SK-N-SH treated with all-trans-retinoic acid at 6 μM for 48 hours (cell line): Measurements from ENCODE around the gene PKNOX2.

Experiments used
- ATAC-seq: fragments of 200-7000 bp; cut with Tn5 transposase; 3 replicates; pipeline ENCODE4 v1.9.1; 2020; ENCODE audit warnings: mild to moderate bottlenecking, moderate library complexity
- ARNTL ChIP-seq: fragments of 450-650 bp; formaldehyde crosslinking; IDR thresholded peaks from 2 replicates; pipeline ENCODE4 v1.5.0; 2020; ENCODE audit warnings: low read depth, mild to moderate bottlenecking, moderate library complexity, borderline replicate concordance
- BACH2 ChIP-seq: fragments of 250-450 bp; sonication (Bioruptor Pico); IDR thresholded peaks from 2 replicates; pipeline ENCODE4 v1.9.0; 2021; ENCODE audit warnings: mild to moderate bottlenecking, borderline replicate concordance
- CREB5 ChIP-seq: fragments of 250-450 bp; sonication (Bioruptor Pico); IDR thresholded peaks from 2 replicates; pipeline ENCODE4 v1.5.1; 2020; ENCODE audit warnings: low read depth, mild to moderate bottlenecking, moderate library complexity
- CSDC2 ChIP-seq: fragments of 250-450 bp; sonication (Bioruptor Pico); IDR thresholded peaks from 2 replicates; pipeline ENCODE4 v1.5.0; 2020; ENCODE audit warnings: mild to moderate bottlenecking, moderate library complexity
- CSRNP3 ChIP-seq: fragments of 250-450 bp; sonication (Bioruptor Pico); IDR thresholded peaks from 2 replicates; pipeline ENCODE4 v1.5.1; 2021; ENCODE audit warnings: mild to moderate bottlenecking, moderate library complexity
- ESRRG ChIP-seq: fragments of 250-450 bp; sonication (Bioruptor Pico); IDR thresholded peaks from 2 replicates; pipeline ENCODE4 v1.6.1; 2021; ENCODE audit warnings: mild to moderate bottlenecking
- GLIS3 ChIP-seq: fragments of 250-450 bp; sonication (Bioruptor Pico); IDR thresholded peaks from 2 replicates; pipeline ENCODE4 v1.5.0; 2020; ENCODE audit warnings: mild to moderate bottlenecking, moderate library complexity
- OSR1 ChIP-seq: fragments of 250-450 bp; sonication (Bioruptor Pico); IDR thresholded peaks from 2 replicates; pipeline ENCODE4 v1.8.0; 2022; ENCODE audit warnings: moderate library complexity, mild to moderate bottlenecking, inconsistent platforms
- PATZ1 ChIP-seq: fragments of 250-450 bp; sonication (Bioruptor Pico); IDR thresholded peaks from 2 replicates; pipeline ENCODE4 v1.8.0; 2020; ENCODE audit warnings: mild to moderate bottlenecking, moderate library complexity, borderline replicate concordance
- POU6F1 ChIP-seq: fragments of 250-450 bp; sonication (Bioruptor Pico); IDR thresholded peaks from 2 replicates; pipeline ENCODE4 v1.8.0; 2021; ENCODE audit warnings: low read depth, mild to moderate bottlenecking, moderate library complexity, borderline replicate concordance
- RARB ChIP-seq: fragments of 250-450 bp; sonication (Bioruptor Pico); IDR thresholded peaks from 2 replicates; pipeline ENCODE4 v1.8.0; 2021; ENCODE audit warnings: mild to moderate bottlenecking, moderate library complexity
- TCF4 ChIP-seq: fragments of 250-450 bp; sonication (Bioruptor Pico); IDR thresholded peaks from 2 replicates; pipeline ENCODE4 v1.8.0; 2021; ENCODE audit warnings: mild to moderate bottlenecking, moderate library complexity, borderline replicate concordance
- TSHZ2 ChIP-seq: fragments of 250-450 bp; sonication (Bioruptor Pico); IDR thresholded peaks from 2 replicates; pipeline ENCODE4 v1.5.0; 2020; ENCODE audit warnings: mild to moderate bottlenecking, moderate library complexity
- ZC3H10 ChIP-seq: fragments of 250-450 bp; sonication (Bioruptor Pico); IDR thresholded peaks from 2 replicates; pipeline ENCODE4 v1.5.1; 2021; ENCODE audit warnings: mild to moderate bottlenecking, moderate library complexity
- ZFP3 ChIP-seq: fragments of 250-450 bp; sonication (Bioruptor Pico); IDR thresholded peaks from 2 replicates; pipeline ENCODE4 v1.5.0; 2020; ENCODE audit warnings: mild to moderate bottlenecking, moderate library complexity
- ZFP30 ChIP-seq: fragments of 450-650 bp; formaldehyde crosslinking; IDR thresholded peaks from 2 replicates; pipeline ENCODE4 v1.5.0; 2022; ENCODE audit warnings: mild to moderate bottlenecking, moderate library complexity
- ZNF565 ChIP-seq: fragments of 450-650 bp; formaldehyde crosslinking; conservative IDR thresholded peaks from 2 replicates; pipeline ENCODE4 v1.5.0; 2020; ENCODE audit warnings: low read depth, mild to moderate bottlenecking, moderate library complexity
- ZNF70 ChIP-seq: fragments of 450-650 bp; formaldehyde crosslinking; IDR thresholded peaks from 2 replicates; pipeline ENCODE4 v1.5.0; 2020; ENCODE audit warnings: mild to moderate bottlenecking, moderate library complexity
- ZNF8 ChIP-seq: fragments of 450-650 bp; formaldehyde crosslinking; IDR thresholded peaks from 2 replicates; pipeline ENCODE4 v1.5.0; 2020; ENCODE audit warnings: mild to moderate bottlenecking, moderate library complexity

The PKNOX2 gene

GRCh38 chr11:125279676-125280418 is 115.3 kb downstream of the PKNOX2 start (continued):
- no peak for TF ChIP-seq CREB5 (CRISPR knock-in tag)

GRCh38 chr11:125280646-125281045 is 116.1 kb downstream of the PKNOX2 start:
- no peak for TF ChIP-seq CSRNP3 (CRISPR knock-in tag)
- no peak for TF ChIP-seq GLIS3 (CRISPR knock-in tag)
- no peak for ATAC-seq

- TF ChIP-seq TCF4 = no peak
- TF ChIP-seq ZC3H10 = no peak
- TF ChIP-seq BACH2 (CRISPR knock-in tag) = no peak
- TF ChIP-seq ZFP3 = no peak
- TF ChIP-seq ESRRG (CRISPR knock-in tag) = no peak
- TF ChIP-seq ARNTL (CRISPR knock-in tag) = no peak
- TF ChIP-seq OSR1 (CRISPR knock-in tag) = no peak
- TF ChIP-seq ZNF70 (CRISPR knock-in tag) = no peak
- TF ChIP-seq ZFP30 (CRISPR knock-in tag) = no peak
- no peak for TF ChIP-seq PATZ1 (CRISPR knock-in tag)
- no peak for TF ChIP-seq RARB (CRISPR knock-in tag)
- no peak for TF ChIP-seq ZNF8 (CRISPR knock-in tag)
- no peak for TF ChIP-seq TSHZ2
- TF ChIP-seq ZNF565 (CRISPR knock-in tag) = no peak
- TF ChIP-seq POU6F1 (CRISPR knock-in tag) = no peak
- TF ChIP-seq CSDC2 (CRISPR knock-in tag) = no peak
- no peak for TF ChIP-seq CSRNP3 (CRISPR knock-in tag)
- no peak for ATAC-seq
These were observed 117.5 kb downstream of the PKNOX2 start for GRCh38 chr11:125281831-125282595.
